Activated CD4-positive, alpha-beta T cell treated with anti-CD3 and anti-CD28 coated beads, Interleukin-2, amount 50 U/mL, for 24 hours (primary cell): ENCODE results near the gene GCN1.
A peak's percentile ranks its signal among the peaks of the same experiment; 100 is the strongest.

ENCODE experiments used
- DNase-seq, 2 donors: peaks; one replicate each; pipeline ENCODE4 v3.0.0-alpha.2; 2020; ENCODE audit warnings: low read depth in 1 of 2, low spot score in 1 of 2

Gene GCN1

GRCh38 chr12:120229071-120229486 lies 34.6 kb upstream of the GCN1 start:
- DNase-seq = no peak

DNA sequence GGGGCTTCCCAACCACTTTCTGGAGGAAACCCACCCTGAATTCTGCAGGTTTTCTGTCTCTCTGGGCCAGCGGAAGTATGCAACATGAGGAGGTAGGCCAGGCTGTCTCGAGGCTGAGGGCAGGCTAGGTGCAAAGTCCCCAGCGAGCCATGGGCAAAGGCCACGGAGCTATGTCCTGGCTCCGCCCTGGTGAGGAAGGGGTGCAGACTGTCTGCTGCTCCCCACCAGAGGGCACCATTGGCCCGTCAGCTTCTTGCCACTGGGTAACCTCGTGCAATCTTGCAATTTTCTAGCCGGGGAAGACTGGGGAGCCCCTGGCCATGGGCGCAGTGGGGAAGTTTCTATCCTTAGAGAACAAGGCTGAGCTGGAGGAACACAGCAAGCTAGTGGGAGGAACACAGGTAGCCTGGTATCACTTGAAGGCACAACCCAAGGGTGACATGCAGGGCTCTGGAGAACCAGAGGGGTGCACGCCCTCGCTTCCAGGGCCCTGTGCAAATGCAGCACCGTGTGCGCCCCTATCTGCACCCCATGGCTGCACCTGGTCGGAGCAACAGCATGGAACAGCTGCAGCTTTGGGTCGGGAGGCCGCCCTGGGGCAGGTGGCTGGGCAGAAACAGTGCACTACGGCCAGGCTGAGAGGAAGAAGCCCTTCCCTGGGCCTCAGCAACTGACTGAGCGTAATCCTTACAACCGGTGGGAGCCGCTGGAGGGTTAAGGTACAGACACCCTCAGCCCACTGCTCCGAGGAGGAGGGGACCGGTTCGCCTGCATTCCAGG lies 34.0 kb upstream of the GCN1 start:
- peak; percentile 73 to 88 for DNase-seq

- DNase-seq = no peak
Observed at GRCh38 chr12:120228041-120228290, 33.5 kb upstream of the GCN1 start.

- no peak for DNase-seq
Observed at GRCh38 chr12:120227233-120228040, 32.9 kb upstream of the GCN1 start.

- no peak for DNase-seq
Observed at GRCh38 chr12:120225852-120226640, 31.5 kb upstream of the GCN1 start.

- DNase-seq = no peak
Observed at GRCh38 chr12:120225200-120225558, 30.7 kb upstream of the GCN1 start.

DNA sequence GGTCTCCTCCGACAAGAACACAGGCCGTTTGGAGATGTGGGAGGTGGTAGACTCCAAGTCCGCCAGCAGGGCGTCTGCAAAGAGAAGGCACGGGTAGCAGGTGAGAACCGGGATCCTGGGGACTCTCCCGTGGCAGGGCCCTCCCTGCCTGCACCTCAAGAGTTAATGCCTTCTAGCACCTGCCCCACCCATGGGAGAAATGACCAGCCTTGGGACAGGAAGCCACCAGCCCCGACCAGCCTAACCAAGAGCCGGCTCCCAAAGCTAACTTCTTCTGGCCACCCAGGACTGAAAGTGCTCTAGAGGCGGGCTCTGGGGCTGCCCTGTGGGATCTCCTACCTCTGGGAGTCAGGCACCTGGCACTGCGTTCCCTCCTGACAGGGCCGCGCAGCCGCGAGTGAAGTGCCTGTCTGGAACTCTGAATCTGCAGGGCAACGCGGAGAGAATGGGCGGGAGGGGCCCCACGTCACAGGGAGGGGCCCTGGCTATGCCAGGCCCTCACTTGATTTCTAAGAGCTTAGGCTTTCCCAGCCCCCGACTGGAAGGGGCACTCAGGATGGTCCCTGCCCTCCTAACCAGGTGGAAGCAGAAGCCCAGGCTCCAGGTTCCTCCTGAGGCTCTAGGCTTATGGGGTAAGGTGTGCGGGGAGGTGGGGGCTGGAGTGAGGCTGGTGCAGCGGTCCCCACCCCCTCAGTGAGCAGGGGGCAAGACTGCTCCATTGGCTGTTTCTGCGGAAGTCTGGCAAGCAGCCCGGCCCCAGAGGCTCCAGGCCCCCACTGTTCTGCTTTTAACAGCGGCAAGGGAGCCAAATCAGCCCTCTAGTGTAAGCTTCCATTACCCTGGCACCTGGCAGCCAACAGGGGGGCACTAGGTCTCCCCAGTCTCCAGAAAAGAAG lies 30.0 kb upstream of the GCN1 start:
- DNase-seq = no peak

GRCh38 chr12:120223458-120224303 lies 29.2 kb upstream of the GCN1 start:
- DNase-seq = no peak

DNA sequence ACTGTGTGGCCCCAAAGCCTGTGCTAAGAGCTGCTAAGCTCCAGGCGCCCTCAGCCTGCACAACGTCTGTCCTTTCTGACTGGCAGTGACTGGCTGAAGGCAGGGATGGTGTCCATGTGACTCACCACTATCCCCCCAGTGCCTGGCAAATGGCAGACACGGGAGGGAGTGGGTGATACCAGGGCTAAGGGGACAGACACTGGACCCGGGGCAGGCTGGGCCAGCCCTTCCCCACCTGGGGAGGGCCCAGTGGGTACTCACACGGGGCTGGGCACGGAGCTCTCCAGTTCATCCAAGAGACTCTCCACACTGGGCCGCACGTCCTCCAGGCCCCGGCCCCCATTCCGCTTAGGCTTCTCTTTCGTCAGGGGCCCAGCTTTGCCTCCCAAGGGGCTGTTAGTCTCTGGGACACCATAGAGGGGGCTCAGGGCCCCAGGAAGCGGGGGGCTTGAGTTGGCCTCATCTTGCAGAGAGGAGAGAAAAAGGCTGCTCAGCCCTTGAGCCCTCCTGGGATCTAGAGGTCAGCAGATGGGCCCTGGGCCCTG lies 27.8 kb upstream of the GCN1 start:
- DNase-seq = no peak

GRCh38 chr12:120221576-120221900 lies 27.0 kb upstream of the GCN1 start:
- no peak for DNase-seq

- no peak for DNase-seq
Observed at GRCh38 chr12:120220838-120221575, 26.5 kb upstream of the GCN1 start.

DNA sequence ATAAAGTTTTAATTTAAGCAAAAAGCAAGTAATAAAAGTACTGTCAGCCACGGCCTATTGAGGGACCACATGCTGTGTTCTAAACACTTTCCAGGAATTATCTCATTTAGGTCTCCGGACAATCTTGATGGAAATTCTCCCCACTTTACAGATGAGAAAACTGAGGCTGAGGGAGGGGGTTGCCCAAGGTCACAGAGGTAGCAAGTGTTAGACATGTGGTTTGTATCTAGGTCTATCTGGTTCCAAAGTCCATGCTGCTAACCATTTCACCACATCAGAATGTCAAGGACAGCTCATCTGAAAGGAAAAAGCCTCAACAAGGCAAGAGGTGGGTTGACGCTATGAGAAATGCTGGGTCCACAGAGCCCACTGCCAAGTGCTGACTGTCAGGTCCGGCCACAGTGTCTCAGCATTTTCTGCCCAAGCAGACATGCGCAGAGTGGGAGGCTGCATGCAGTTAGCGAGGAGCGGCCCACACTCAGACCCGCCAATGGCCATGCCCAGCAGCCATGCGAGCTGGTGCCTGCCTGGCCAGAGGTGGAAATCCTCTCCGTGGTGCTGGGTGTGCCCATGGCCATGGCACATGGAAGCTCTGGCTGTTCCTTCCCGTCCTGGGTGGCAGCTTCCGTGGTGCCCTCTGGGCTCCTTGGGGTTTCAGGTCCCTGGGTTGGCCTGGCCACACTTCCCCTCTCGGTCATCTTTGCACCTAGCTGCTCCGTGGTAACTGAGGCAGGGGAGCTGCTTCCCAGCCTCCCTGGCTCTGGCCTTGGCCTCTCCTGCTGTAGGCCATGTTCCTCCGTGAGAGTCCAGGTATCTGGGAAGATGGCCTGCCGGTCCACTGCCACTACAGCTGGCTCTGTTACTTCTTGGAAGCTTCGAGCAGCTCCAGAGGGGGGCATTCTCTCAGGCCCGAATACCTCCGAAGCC lies 24.4 kb upstream of the GCN1 start:
- no peak for DNase-seq

- DNase-seq = no peak
Observed at GRCh38 chr12:120216742-120217605, 22.5 kb upstream of the GCN1 start.

- no peak for DNase-seq
Observed at GRCh38 chr12:120215766-120216735, 21.5 kb upstream of the GCN1 start.

GRCh38 chr12:120215357-120215735 lies 20.8 kb upstream of the GCN1 start:
- DNase-seq = no peak
